NCI-H82 (cell line): ENCODE measurements around the gene UBE4A.
A peak's percentile ranks its signal among the peaks of the same experiment; 100 is the strongest.

Experiments
- DNase-seq: peaks from one replicate; lab custom pipeline; 2025; lab: John Stamatoyannopoulos, UW

Gene UBE4A

GRCh38 chr11:118438314-118438931 lies 79.0 kb downstream of the UBE4A start:
- DNase-seq = peak; percentile 21

- DNase-seq = no peak
These were observed 80.2 kb downstream of the UBE4A start for GRCh38 chr11:118439646-118440045.

GRCh38 chr11:118441770-118442275 lies 82.4 kb downstream of the UBE4A start:
- DNase-seq = no peak

GRCh38 chr11:118442301-118442700 lies 82.9 kb downstream of the UBE4A start:
- no peak for DNase-seq

- no peak for DNase-seq
These were observed 83.6 kb downstream of the UBE4A start for GRCh38 chr11:118442908-118443589.

GRCh38 chr11:118443590-118444218 lies 84.3 kb downstream of the UBE4A start:
- DNase-seq = no peak

- no peak for DNase-seq
These were observed 88.0 kb downstream of the UBE4A start for GRCh38 chr11:118447423-118447822.

- no peak for DNase-seq
These were observed 88.9 kb downstream of the UBE4A start for GRCh38 chr11:118448294-118448693.
